Muscle layer of colon (tissue), 2 donors: ENCODE data around the gene C3orf70.
"Not testable (repeated sequence)": the region's sequence is repeated elsewhere in the genome, so short reads cannot be mapped to it uniquely, and the experiment has no call there.

Source experiments
- H3K27ac ChIP-seq: one replicate; pipeline ENCODE4 v1.7.0; 2013; ENCODE audit warnings: low read depth, mild to moderate bottlenecking, low read length, moderate library complexity
- H3K27me3 ChIP-seq, 2 donors: one replicate each; pipeline ENCODE4 v1.7.0; 2013; ENCODE audit warnings: low read length in 2 of 2, mild to moderate bottlenecking in 2 of 2; ENCODE audit not compliant: insufficient read depth in 2 of 2, control insufficient read depth in 1 of 2
- H3K36me3 ChIP-seq: one replicate; pipeline ENCODE4 v1.7.0; 2013; ENCODE audit warnings: mild to moderate bottlenecking, low read length; ENCODE audit not compliant: insufficient read depth
- H3K4me1 ChIP-seq: one replicate; pipeline ENCODE4 v1.7.0; 2013; ENCODE audit warnings: mild to moderate bottlenecking, low read length; ENCODE audit not compliant: insufficient read depth
- H3K4me3 ChIP-seq, 2 donors: one replicate each; pipeline ENCODE4 v1.7.0; 2013; ENCODE audit warnings: low read length in 2 of 2, low read depth in 1 of 2, mild to moderate bottlenecking in 1 of 2, moderate library complexity in 1 of 2
- H3K9ac ChIP-seq: one replicate; pipeline ENCODE4 v1.7.0; 2013; ENCODE audit warnings: low read length
- H3K9me3 ChIP-seq: one replicate; pipeline ENCODE4 v1.7.0; 2013; ENCODE audit warnings: mild to moderate bottlenecking, low read length
- donor health status: abdominal sarcoma.
- donor health status: Adenocarcinoma of cecum.

C3orf70 gene

GRCh38 chr3:185145511-185145910 lies 7.3 kb downstream of the C3orf70 start:
- Histone ChIP-seq H3K36me3 (no peaks in the 10 kb centered on the region), H3K9me3 (no peaks in the 10 kb centered on the region), H3K4me1 (peaks cover 39% of the 10 kb centered on the region), H3K27ac (no peak overlapping the region), H3K27me3 (no peaks in the 10 kb centered on the region), H3K4me3 (no peak overlapping the region), H3K9ac (no peak overlapping the region)

GRCh38 chr3:185144784-185145183 lies 8.1 kb downstream of the C3orf70 start:
- peaks cover 39% of the 10 kb centered on the region for H3K4me1 ChIP-seq
- no peaks in the 10 kb centered on the region for H3K27me3 ChIP-seq
- no peak overlapping the region for H3K9ac ChIP-seq
- H3K9me3 ChIP-seq = no peaks in the 10 kb centered on the region
- H3K36me3 ChIP-seq = no peaks in the 10 kb centered on the region
- H3K27ac ChIP-seq = no peak overlapping the region
- H3K4me3 ChIP-seq = no peak overlapping the region

GRCh38 chr3:185137821-185138220 lies 15.0 kb downstream of the C3orf70 start:
- Histone ChIP-seq H3K4me1 (peaks cover 8% of the 10 kb centered on the region), H3K9ac (no peak overlapping the region), H3K36me3 (no peaks in the 10 kb centered on the region), H3K27ac (no peak overlapping the region), H3K4me3 (no peak overlapping the region), H3K9me3 (no peaks in the 10 kb centered on the region), H3K27me3 (no peaks in the 10 kb centered on the region)

GRCh38 chr3:185134509-185134908 lies 18.4 kb downstream of the C3orf70 start:
- H3K36me3 ChIP-seq = no peaks in the 10 kb centered on the region
- no peak overlapping the region for H3K9ac ChIP-seq
- no peaks in the 10 kb centered on the region for H3K27me3 ChIP-seq
- H3K9me3 ChIP-seq = no peaks in the 10 kb centered on the region
- peak overlapping the region; percentile 31 for H3K27ac ChIP-seq
- peaks cover 23% of the 10 kb centered on the region for H3K4me1 ChIP-seq
- no peak overlapping the region for H3K4me3 ChIP-seq

- H3K4me1 ChIP-seq = peaks cover 23% of the 10 kb centered on the region
Observed at GRCh38 chr3:185131602-185132256, 21.1 kb downstream of the C3orf70 start.

GRCh38 chr3:185129083-185129482 lies 23.8 kb downstream of the C3orf70 start:
- no peak overlapping the region for H3K4me3 ChIP-seq
- no peaks in the 10 kb centered on the region for H3K27me3 ChIP-seq
- H3K4me1 ChIP-seq = peaks cover 17% of the 10 kb centered on the region
- no peak overlapping the region for H3K27ac ChIP-seq
- H3K36me3 ChIP-seq = no peaks in the 10 kb centered on the region
- H3K9ac ChIP-seq = no peak overlapping the region
- no peaks in the 10 kb centered on the region for H3K9me3 ChIP-seq

More at GRCh38 chr3:185131602-185132256, 21.1 kb downstream of the C3orf70 start:
- Histone ChIP-seq H3K27ac (no peak overlapping the region), H3K9me3 (no peaks in the 10 kb centered on the region), H3K4me3 (no peak overlapping the region), H3K36me3 (no peaks in the 10 kb centered on the region), H3K9ac (no peak overlapping the region), H3K27me3 (no peaks in the 10 kb centered on the region)

- no peaks in the 10 kb centered on the region for H3K27me3 ChIP-seq
- H3K4me3 ChIP-seq = no peak overlapping the region
- no peaks in the 10 kb centered on the region for H3K4me1 ChIP-seq
- H3K9ac ChIP-seq = no peak overlapping the region
- no peak overlapping the region for H3K27ac ChIP-seq
- no peaks in the 10 kb centered on the region for H3K36me3 ChIP-seq
- H3K9me3 ChIP-seq = no peaks in the 10 kb centered on the region
Observed at GRCh38 chr3:185126201-185126600, 26.7 kb downstream of the C3orf70 start.

GRCh38 chr3:185120126-185120525 lies 32.7 kb downstream of the C3orf70 start:
- H3K36me3 ChIP-seq = no peaks in the 10 kb centered on the region
- no peaks in the 10 kb centered on the region for H3K9me3 ChIP-seq
- H3K27ac ChIP-seq = no peak overlapping the region
- H3K4me3 ChIP-seq = no peak overlapping the region
- H3K4me1 ChIP-seq = peaks cover 5% of the 10 kb centered on the region
- H3K27me3 ChIP-seq = no peaks in the 10 kb centered on the region
- no peak overlapping the region for H3K9ac ChIP-seq

GRCh38 chr3:185115371-185115770 lies 37.5 kb downstream of the C3orf70 start:
- Histone ChIP-seq H3K27ac (no peak overlapping the region), H3K27me3 (no peaks in the 10 kb centered on the region), H3K36me3 (no peaks in the 10 kb centered on the region)

GRCh38 chr3:185114756-185115155 lies 38.1 kb downstream of the C3orf70 start:
- Histone ChIP-seq H3K9me3 (no peaks in the 10 kb centered on the region), H3K4me3 (no peak overlapping the region), H3K4me1 (peaks cover 9% of the 10 kb centered on the region), H3K9ac (no peak overlapping the region), H3K27me3 (no peaks in the 10 kb centered on the region), H3K36me3 (no peaks in the 10 kb centered on the region), H3K27ac (no peak overlapping the region)

More at GRCh38 chr3:185115371-185115770, 37.5 kb downstream of the C3orf70 start:
- Histone ChIP-seq H3K9ac (no peak overlapping the region), H3K4me3 (no peak overlapping the region), H3K9me3 (no peaks in the 10 kb centered on the region), H3K4me1 (peaks cover 9% of the 10 kb centered on the region)

- H3K27ac ChIP-seq = no peak overlapping the region
- H3K27me3 ChIP-seq = no peaks in the 10 kb centered on the region
- no peak overlapping the region for H3K4me3 ChIP-seq
- no peaks in the 10 kb centered on the region for H3K9me3 ChIP-seq
- peaks cover 9% of the 10 kb centered on the region for H3K4me1 ChIP-seq
- no peak overlapping the region for H3K9ac ChIP-seq
- no peaks in the 10 kb centered on the region for H3K36me3 ChIP-seq
Observed at GRCh38 chr3:185112186-185112585, 40.7 kb downstream of the C3orf70 start.

GRCh38 chr3:185109012-185109411 lies 43.8 kb downstream of the C3orf70 start:
- not testable (repeated sequence) for H3K4me3 ChIP-seq, H3K4me1 ChIP-seq, H3K9ac ChIP-seq

More at GRCh38 chr3:185109012-185109411, 43.8 kb downstream of the C3orf70 start:
- not testable (repeated sequence) for H3K27ac ChIP-seq, H3K9me3 ChIP-seq, H3K36me3 ChIP-seq, H3K27me3 ChIP-seq
